HepG2 (cell line): Measurements from ENCODE around the gene DMTF1. TPM values are rescaled to one million over a fixed set of nuclear protein-coding genes. Genes with fewer than 3 reads are reported as not detected.

Experiments used
- CENPX ChIP-seq: sonication (generic); formaldehyde crosslinking; IDR thresholded peaks from 2 replicates; pipeline ENCODE4 v1.9.0; 2021; ENCODE audit warnings: mild to moderate bottlenecking, missing genetic modification reagents, moderate library complexity
- TBX3 ChIP-seq: fragments of 450-650 bp; IDR thresholded peaks from 2 replicates; pipeline ENCODE4 v1.6.1; 2017; ENCODE audit warnings: antibody characterized with exemption, mild to moderate bottlenecking, inconsistent platforms, borderline replicate concordance
- TMF1 ChIP-seq: sonication (generic); formaldehyde crosslinking; IDR thresholded peaks from 2 replicates; pipeline ENCODE4 v1.8.1; 2022; ENCODE audit warnings: low read depth, missing genetic modification reagents
- ZNF20 ChIP-seq: sonication (generic); formaldehyde crosslinking; IDR thresholded peaks from 2 replicates; pipeline ENCODE4 v1.4.0; 2020; ENCODE audit warnings: mild to moderate bottlenecking, moderate library complexity, missing genetic modification reagents
- polyA plus RNA-seq, 8 experiments: library from polyadenylated mRNA; depleted of rRNA in 3 of 8; stranded (reverse) in 7 of 8; unstranded in 1 of 8; fragments of >200 nt; fragmentation: Illumina TruSeq in 4 of 8; extraction: Trizol in 4 of 8; gene quantifications; 2 replicates each; pipeline versions ENCODE4 v1.2.1 to v1.2.3, GENCODE V29; 2011 to 2016; ENCODE audit warnings: low read depth in 4 of 8, missing spikeins in 1 of 8, mixed read lengths in 1 of 8; ENCODE audit not compliant: insufficient read depth in 1 of 8
- total RNA-seq, 5 experiments: library from RNA; depleted of rRNA; stranded (reverse); fragments of >200 nt; fragmentation: Illumina TruSeq; extraction: Trizol; gene quantifications; 2 replicates each; pipeline ENCODE4 v1.2.3, GENCODE V29; 2016; ENCODE audit warnings: low read depth in 1 of 5
- TF ChIP-seq, protein P1 (sequence below): IDR thresholded peaks from 2 replicates; pipeline ENCODE4 v1.6.1; 2016; ENCODE audit warnings: low read depth, missing genetic modification reagents, missing compliant biosample characterization
- TF ChIP-seq, protein P2 (sequence below): sonication (generic); formaldehyde crosslinking; IDR thresholded peaks from 2 replicates; pipeline ENCODE4 v1.9.0; 2021; ENCODE audit warnings: mild to moderate bottlenecking, missing genetic modification reagents
- TF ChIP-seq, protein P3 (sequence below): sonication (generic); formaldehyde crosslinking; IDR thresholded peaks from 2 replicates; pipeline ENCODE4 v1.5.0; 2020; ENCODE audit warnings: mild to moderate bottlenecking, missing genetic modification reagents, borderline replicate concordance

DMTF1 gene
- total and polyA plus RNA-seq, 2 of the 13 experiments (the other 11 are each of a cell fraction or from before 2014, with no cell fraction given): 45.8 to 132 TPM

DNA sequence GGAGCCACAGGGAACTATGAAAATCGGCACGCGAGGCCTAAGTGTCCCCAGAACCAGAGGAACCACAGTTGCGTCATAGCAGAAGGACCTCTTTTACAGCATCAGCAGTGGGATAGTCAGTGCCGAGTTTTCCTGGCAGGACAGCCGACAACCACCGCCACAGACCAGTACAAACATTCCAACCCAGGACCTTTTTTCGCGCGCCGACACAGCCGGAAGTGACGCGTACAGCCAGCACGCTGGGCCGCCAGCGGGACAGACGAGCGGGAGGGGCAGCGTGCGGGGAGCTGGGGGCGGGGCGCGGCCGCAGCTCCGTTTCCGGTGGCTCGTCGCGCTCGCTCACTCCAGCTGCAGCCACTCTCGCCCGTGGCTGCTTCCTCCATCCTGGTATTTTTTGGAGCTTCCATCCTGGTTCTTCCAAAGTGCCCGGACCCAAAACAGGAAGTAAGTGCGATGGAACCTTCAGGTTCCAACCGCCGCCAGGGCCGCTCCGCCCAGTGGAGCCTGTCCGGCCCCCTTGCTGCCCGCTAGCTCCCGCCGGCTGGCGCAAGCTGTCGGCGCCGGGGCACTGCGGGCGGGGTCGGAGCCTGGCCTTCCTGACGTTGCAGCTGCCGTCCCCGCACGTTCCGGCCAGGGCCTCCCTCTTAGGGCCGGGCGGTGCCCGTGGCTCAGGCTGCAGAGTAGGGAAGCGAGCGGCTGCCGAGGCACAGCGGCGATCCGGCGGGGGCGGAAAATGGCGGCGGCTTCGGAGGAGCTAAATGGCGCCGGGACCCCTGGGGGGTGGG is at the start of gene DMTF1 (continued):
- TF ChIP-seq, protein P1, sequence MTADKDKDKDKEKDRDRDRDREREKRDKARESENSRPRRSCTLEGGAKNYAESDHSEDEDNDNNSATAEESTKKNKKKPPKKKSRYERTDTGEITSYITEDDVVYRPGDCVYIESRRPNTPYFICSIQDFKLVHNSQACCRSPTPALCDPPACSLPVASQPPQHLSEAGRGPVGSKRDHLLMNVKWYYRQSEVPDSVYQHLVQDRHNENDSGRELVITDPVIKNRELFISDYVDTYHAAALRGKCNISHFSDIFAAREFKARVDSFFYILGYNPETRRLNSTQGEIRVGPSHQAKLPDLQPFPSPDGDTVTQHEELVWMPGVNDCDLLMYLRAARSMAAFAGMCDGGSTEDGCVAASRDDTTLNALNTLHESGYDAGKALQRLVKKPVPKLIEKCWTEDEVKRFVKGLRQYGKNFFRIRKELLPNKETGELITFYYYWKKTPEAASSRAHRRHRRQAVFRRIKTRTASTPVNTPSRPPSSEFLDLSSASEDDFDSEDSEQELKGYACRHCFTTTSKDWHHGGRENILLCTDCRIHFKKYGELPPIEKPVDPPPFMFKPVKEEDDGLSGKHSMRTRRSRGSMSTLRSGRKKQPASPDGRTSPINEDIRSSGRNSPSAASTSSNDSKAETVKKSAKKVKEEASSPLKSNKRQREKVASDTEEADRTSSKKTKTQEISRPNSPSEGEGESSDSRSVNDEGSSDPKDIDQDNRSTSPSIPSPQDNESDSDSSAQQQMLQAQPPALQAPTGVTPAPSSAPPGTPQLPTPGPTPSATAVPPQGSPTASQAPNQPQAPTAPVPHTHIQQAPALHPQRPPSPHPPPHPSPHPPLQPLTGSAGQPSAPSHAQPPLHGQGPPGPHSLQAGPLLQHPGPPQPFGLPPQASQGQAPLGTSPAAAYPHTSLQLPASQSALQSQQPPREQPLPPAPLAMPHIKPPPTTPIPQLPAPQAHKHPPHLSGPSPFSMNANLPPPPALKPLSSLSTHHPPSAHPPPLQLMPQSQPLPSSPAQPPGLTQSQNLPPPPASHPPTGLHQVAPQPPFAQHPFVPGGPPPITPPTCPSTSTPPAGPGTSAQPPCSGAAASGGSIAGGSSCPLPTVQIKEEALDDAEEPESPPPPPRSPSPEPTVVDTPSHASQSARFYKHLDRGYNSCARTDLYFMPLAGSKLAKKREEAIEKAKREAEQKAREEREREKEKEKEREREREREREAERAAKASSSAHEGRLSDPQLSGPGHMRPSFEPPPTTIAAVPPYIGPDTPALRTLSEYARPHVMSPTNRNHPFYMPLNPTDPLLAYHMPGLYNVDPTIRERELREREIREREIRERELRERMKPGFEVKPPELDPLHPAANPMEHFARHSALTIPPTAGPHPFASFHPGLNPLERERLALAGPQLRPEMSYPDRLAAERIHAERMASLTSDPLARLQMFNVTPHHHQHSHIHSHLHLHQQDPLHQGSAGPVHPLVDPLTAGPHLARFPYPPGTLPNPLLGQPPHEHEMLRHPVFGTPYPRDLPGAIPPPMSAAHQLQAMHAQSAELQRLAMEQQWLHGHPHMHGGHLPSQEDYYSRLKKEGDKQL (CRISPR knock-in tag): no peak; the same call in 1 of the 2 replicates
- TF ChIP-seq, protein P2, sequence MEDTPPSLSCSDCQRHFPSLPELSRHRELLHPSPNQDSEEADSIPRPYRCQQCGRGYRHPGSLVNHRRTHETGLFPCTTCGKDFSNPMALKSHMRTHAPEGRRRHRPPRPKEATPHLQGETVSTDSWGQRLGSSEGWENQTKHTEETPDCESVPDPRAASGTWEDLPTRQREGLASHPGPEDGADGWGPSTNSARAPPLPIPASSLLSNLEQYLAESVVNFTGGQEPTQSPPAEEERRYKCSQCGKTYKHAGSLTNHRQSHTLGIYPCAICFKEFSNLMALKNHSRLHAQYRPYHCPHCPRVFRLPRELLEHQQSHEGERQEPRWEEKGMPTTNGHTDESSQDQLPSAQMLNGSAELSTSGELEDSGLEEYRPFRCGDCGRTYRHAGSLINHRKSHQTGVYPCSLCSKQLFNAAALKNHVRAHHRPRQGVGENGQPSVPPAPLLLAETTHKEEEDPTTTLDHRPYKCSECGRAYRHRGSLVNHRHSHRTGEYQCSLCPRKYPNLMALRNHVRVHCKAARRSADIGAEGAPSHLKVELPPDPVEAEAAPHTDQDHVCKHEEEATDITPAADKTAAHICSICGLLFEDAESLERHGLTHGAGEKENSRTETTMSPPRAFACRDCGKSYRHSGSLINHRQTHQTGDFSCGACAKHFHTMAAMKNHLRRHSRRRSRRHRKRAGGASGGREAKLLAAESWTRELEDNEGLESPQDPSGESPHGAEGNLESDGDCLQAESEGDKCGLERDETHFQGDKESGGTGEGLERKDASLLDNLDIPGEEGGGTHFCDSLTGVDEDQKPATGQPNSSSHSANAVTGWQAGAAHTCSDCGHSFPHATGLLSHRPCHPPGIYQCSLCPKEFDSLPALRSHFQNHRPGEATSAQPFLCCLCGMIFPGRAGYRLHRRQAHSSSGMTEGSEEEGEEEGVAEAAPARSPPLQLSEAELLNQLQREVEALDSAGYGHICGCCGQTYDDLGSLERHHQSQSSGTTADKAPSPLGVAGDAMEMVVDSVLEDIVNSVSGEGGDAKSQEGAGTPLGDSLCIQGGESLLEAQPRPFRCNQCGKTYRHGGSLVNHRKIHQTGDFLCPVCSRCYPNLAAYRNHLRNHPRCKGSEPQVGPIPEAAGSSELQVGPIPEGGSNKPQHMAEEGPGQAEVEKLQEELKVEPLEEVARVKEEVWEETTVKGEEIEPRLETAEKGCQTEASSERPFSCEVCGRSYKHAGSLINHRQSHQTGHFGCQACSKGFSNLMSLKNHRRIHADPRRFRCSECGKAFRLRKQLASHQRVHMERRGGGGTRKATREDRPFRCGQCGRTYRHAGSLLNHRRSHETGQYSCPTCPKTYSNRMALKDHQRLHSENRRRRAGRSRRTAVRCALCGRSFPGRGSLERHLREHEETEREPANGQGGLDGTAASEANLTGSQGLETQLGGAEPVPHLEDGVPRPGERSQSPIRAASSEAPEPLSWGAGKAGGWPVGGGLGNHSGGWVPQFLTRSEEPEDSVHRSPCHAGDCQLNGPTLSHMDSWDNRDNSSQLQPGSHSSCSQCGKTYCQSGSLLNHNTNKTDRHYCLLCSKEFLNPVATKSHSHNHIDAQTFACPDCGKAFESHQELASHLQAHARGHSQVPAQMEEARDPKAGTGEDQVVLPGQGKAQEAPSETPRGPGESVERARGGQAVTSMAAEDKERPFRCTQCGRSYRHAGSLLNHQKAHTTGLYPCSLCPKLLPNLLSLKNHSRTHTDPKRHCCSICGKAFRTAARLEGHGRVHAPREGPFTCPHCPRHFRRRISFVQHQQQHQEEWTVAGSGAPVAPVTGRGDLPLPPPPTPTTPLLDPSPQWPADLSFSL (CRISPR knock-in tag): no peak
- TF ChIP-seq, protein P3, sequence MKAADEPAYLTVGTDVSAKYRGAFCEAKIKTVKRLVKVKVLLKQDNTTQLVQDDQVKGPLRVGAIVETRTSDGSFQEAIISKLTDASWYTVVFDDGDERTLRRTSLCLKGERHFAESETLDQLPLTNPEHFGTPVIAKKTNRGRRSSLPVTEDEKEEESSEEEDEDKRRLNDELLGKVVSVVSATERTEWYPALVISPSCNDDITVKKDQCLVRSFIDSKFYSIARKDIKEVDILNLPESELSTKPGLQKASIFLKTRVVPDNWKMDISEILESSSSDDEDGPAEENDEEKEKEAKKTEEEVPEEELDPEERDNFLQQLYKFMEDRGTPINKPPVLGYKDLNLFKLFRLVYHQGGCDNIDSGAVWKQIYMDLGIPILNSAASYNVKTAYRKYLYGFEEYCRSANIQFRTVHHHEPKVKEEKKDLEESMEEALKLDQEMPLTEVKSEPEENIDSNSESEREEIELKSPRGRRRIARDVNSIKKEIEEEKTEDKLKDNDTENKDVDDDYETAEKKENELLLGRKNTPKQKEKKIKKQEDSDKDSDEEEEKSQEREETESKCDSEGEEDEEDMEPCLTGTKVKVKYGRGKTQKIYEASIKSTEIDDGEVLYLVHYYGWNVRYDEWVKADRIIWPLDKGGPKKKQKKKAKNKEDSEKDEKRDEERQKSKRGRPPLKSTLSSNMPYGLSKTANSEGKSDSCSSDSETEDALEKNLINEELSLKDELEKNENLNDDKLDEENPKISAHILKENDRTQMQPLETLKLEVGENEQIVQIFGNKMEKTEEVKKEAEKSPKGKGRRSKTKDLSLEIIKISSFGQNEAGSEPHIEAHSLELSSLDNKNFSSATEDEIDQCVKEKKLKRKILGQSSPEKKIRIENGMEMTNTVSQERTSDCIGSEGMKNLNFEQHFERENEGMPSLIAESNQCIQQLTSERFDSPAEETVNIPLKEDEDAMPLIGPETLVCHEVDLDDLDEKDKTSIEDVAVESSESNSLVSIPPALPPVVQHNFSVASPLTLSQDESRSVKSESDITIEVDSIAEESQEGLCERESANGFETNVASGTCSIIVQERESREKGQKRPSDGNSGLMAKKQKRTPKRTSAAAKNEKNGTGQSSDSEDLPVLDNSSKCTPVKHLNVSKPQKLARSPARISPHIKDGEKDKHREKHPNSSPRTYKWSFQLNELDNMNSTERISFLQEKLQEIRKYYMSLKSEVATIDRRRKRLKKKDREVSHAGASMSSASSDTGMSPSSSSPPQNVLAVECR (CRISPR knock-in tag): peak; percentile 95
- TF ChIP-seq CENPX (CRISPR knock-in tag): no peak
- no peak; the same call in 1 of the 2 replicates for TF ChIP-seq ZNF20 (CRISPR knock-in tag)
- TF ChIP-seq TBX3: no peak
- peak; percentile 41; the same call in 1 of the 2 replicates for TF ChIP-seq TMF1 (CRISPR knock-in tag)
